NB4 (cell line): ENCODE measurements around the gene CARD19.
A peak's percentile ranks its signal among the peaks of the same experiment; 100 is the strongest.

ENCODE experiments used
- DNase-seq: peaks from one replicate; pipeline ENCODE4 v3.0.0; 2010; ENCODE audit warnings: low read depth
- H3K4me3 ChIP-seq: one replicate; pipeline ENCODE4 v1.5.1; 2011; ENCODE audit warnings: mild to moderate bottlenecking, low read depth, low read length, moderate library complexity
- MYC ChIP-seq: IDR thresholded peaks from 2 replicates; pipeline ENCODE4 v1.6.1; 2011; ENCODE audit warnings: low read depth, low read length
- POLR2A ChIP-seq: IDR thresholded peaks from 2 replicates; pipeline ENCODE4 v1.6.1; 2011; ENCODE audit warnings: mild to moderate bottlenecking; ENCODE audit not compliant: insufficient read length; ENCODE audit errors: extremely low read depth
- TF ChIP-seq, protein P1 (sequence below): IDR thresholded peaks from one replicate; pipeline ENCODE4 v1.5.1; 2012; ENCODE audit warnings: low read depth, low read length
- TF ChIP-seq, protein P2 (sequence below): IDR thresholded peaks from 2 replicates; pipeline ENCODE4 v1.6.1; 2011; ENCODE audit warnings: low read depth, low read length

CARD19 gene

DNA sequence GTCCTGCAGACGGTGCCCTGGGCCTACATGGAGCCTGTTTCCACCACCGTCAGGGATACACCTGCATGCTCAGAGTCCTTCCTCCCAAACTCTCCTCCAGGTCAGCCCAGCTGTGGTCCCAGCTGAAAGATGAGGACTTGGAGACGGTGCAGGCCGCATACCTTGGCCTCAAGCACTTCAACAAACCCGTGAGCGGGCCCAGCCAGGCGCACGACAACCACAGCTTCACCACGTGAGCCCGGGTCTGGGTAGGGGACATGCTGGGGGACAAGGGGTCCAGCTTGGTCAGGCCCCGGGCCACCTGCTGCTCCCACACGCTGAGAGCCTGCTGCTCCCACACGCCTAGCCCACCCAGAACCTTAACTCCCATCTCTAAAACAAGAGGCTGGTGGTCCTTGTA lies 16.6 kb upstream of the CARD19 start:
- no peak for DNase-seq
- H3K4me3 ChIP-seq = no peak overlapping the region
- TF ChIP-seq, protein P1, sequence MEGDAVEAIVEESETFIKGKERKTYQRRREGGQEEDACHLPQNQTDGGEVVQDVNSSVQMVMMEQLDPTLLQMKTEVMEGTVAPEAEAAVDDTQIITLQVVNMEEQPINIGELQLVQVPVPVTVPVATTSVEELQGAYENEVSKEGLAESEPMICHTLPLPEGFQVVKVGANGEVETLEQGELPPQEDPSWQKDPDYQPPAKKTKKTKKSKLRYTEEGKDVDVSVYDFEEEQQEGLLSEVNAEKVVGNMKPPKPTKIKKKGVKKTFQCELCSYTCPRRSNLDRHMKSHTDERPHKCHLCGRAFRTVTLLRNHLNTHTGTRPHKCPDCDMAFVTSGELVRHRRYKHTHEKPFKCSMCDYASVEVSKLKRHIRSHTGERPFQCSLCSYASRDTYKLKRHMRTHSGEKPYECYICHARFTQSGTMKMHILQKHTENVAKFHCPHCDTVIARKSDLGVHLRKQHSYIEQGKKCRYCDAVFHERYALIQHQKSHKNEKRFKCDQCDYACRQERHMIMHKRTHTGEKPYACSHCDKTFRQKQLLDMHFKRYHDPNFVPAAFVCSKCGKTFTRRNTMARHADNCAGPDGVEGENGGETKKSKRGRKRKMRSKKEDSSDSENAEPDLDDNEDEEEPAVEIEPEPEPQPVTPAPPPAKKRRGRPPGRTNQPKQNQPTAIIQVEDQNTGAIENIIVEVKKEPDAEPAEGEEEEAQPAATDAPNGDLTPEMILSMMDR = no peak
- TF ChIP-seq, protein P2, sequence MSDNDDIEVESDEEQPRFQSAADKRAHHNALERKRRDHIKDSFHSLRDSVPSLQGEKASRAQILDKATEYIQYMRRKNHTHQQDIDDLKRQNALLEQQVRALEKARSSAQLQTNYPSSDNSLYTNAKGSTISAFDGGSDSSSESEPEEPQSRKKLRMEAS = no peak
- TF ChIP-seq POLR2A = no peak
- no peak for TF ChIP-seq MYC

GRCh38 chr9:93080406-93080805 lies 15.6 kb upstream of the CARD19 start:
- H3K4me3 ChIP-seq = no peak overlapping the region
- TF ChIP-seq MYC (no peak), POLR2A (no peak)
- TF ChIP-seq, protein P2 = no peak
- TF ChIP-seq, protein P1 = no peak
- no peak for DNase-seq

DNA sequence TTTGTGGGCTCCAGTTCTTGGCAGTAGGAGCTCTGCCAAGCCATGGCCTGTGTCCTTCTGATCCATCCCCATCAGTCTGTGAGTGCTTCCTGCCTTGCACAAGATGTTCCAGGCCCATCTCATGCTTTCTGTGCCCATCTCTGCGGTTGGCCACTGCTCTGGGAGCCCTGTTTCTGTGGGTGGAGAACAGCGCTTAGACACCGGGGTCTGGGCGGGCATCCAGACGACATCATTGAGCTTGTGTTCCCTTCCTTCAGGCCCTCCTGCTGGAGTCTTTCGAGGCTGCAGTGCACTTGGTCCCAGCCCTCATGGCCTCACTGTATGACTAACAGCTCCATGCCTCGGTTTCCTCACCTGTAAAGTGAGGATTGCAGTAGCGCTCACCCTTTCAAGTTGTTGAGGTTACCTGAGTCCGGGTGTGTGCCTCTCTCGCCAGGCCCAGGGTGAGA lies 14.9 kb upstream of the CARD19 start:
- no peak overlapping the region for H3K4me3 ChIP-seq
- TF ChIP-seq, protein P1 = no peak
- TF ChIP-seq POLR2A (no peak), MYC (no peak)
- TF ChIP-seq, protein P2 = no peak
- DNase-seq = no peak

DNA sequence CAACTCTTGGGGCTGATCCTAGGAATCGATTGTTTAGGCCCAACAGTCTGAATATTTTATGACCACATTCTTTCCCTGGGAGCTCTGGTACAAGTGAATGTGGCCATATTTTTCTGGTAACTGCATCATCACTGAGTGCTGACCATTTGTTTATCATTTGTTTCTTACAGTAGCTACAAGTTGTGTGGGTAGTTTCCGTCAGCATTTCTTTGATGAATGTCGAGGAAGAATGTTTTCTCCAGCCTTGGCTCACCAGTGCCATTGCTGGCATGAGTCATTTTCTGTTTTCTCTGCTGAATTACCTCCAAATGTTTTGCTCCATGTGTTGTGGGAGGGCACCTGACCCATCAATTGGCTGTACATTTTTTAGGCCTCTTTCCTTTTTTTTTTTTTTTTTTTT lies 14.1 kb upstream of the CARD19 start:
- TF ChIP-seq, protein P2 = no peak
- TF ChIP-seq MYC (no peak), POLR2A (no peak)
- TF ChIP-seq, protein P1 = no peak
- DNase-seq = no peak
- no peak overlapping the region for H3K4me3 ChIP-seq

DNA sequence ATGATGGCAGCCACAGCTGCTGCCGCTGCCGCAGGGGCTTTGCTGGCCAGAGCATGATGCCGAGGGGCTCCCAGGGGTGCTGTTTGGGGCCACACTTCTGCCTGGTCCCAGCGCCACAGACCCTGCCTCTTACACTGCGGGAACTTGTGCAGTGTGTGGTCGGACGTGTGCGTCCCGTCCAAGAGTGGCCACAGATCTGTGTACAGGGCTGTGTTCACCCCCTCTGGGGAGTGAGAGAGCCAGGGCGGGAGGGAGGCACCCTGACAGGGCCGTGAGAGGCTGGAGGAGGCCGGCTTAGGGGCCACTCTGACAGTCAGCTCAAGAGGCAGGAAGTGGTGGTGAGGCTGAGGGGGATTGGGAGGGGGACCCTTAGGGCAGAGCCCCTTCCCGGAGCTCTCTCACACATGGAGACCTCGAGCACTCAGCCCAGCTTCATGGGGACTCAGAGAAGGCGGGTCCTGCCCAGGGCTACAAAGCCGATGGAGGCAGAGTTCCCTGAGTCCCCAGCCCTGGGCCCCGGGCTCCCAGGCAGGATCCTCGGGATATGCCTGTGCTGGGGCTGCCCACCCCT lies 13.1 kb upstream of the CARD19 start:
- TF ChIP-seq POLR2A = no peak
- TF ChIP-seq MYC = no peak
- TF ChIP-seq, protein P2 = no peak
- TF ChIP-seq, protein P1 = no peak
- H3K4me3 ChIP-seq = no peak overlapping the region
- peak; percentile 40 for DNase-seq
